GM19328 (cell line): ENCODE results near the gene CYP27B1.
A peak's percentile ranks its signal among the peaks of the same experiment; 100 is the strongest.

Experiments used
- ATAC-seq: cut with Tn5 transposase; IDR thresholded peaks from one replicate; pipeline ENCODE4 v1.9.1; 2021; ENCODE audit warnings: mild to moderate bottlenecking, moderate library complexity; ENCODE audit not compliant: unreplicated experiment

The CYP27B1 gene

DNA sequence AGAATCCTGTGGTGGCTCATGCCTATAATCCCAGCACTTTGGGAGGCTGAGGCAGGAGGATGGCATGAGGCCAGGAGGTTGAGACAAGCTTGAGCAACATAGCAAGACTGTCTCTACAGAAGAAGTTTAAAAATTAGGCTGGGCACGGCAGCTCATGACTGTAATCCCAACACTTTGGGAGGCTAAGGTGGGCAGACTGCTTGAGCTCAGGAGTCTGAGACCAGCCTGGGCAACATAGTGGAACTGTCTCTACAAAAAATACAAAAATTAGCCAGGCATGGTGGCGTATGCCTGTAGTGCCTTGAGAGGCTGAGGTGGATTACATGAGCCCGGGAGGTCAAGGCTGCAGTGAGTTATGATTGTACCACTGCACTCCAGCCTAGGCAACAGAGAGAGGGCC, 998 bp upstream of the CYP27B1 start:
- no peak for ATAC-seq

DNA sequence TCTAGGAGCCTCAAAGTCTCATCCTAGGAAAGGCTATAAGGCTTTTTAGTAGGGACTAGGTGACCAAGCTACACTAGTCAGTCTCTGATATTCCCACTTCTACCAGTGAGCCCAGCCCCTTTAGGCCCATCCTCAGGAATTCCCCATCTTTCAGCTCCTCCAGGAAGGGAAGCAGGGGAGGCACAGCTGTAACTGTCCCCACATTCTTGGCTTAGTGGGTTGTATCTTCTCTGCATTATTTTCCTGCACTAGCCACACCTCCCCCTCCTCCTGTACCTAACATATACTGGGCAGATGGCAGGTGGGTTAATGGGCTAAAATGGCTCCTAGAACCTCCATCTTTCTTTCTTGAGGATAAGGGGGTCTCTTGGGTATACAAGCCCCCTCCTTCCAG, 424 bp upstream of the CYP27B1 start:
- no peak for ATAC-seq

GRCh38 chr12:57765698-57766463, 997 bp downstream of the CYP27B1 start:
- ATAC-seq, result no peak

DNA sequence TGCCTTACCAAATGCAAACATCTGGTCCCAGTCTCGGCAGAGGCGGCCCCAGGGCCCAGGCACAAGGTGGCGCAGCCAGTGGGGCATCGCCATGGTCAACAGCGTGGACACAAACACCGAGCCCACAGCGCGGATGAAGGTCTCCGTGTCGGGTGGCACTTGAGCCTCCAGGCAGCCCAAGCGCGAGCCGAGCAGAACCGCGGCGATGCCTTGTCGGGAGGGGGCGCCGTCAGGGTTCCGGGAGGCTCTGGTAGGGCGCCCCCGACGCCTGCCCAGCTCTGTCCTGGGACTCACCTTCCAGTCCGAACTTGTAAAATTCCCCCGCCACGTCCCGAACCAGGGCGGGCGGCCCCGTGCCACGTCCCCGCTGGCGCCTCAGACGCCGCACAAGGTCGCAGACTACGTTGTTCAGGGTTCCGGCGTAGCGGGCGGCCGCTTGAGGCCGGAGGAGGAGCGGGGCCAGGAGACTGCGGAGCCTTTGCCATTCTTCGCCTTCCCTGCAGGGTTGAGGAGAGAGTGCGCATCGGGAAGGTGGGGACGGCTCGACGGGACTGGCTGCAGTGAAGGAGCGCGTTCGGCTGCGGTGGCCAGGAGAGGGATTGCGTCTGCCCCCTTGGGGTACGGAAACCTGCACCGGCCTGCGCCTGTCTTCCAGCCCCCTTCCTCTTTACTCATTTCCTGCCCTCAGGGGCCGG, 1.7 kb downstream of the CYP27B1 start:
- peak; percentile 45 for ATAC-seq

- peak; percentile 5 for ATAC-seq
These were observed 2.2 kb downstream of the CYP27B1 start for GRCh38 chr12:57764662-57765002.

DNA sequence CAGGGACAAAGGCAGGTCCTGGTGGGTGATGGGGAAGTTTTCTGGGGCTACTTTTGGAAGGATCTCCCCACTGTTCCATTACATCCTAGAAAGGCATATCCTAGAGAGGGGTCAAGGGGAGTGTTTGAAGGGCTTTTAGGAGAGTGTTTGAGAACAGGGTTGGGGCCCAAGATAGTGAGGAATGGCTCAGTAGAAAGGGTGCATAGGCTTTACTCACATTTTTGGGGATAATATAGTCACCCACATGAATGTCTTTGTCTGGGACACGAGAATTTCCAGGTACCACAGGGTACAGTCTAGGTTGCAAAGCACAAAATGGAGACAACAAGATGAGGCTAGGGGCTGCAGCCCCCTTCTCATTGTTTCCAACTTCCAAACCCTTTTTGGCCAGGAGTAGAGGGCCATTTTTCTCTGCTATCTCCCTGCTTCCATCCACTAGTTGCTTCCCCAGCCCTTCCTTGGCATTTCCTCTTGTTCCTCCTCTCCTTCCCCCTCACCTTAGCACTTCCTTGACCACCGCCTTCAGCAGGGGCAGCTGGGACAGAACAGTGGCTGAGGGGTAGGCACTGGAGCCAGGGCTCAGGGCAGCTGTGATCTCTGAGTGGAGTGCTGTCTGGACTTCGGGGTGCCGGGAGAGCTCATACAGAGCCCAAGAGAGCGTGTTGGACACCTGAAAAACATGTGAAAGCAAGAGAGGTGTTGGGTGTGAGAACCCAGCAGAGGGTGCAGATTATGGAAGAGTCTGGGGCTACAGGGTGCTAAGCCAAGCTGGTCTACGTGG, 2.8 kb downstream of the CYP27B1 start:
- no peak for ATAC-seq

- ATAC-seq, result no peak
These were observed 4.4 kb downstream of the CYP27B1 start for GRCh38 chr12:57762463-57762862.

DNA sequence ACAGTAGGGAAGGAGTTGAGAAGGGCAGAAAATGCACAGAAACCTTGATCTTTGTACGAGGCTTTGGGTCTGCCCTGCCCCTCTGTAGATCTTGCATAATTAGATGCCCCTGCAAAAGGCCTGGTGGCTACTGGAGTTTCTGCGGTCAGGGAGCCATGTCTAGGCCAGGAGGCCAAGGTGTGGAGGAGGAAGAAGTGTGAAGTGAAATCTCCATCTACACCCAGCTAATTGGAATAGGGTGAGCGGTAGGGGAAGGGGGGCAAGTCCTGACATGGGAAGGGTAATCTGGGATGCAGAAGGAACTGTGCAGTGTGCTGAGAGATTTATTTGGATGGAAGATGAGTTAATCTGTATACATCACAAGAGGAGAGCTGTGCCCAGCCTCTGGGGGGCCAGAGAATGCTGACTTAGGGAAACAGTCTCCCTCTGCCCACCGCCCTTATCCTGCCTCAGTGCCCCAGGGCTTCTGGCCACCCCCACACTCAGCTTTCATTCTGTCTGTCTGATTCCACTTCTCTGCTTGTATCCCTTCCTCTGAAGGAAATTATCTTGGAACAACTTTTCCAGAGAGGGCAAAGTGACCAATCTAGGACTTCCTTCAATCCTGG, 5.4 kb downstream of the CYP27B1 start:
- ATAC-seq, result no peak

GRCh38 chr12:57760347-57760982, 6.4 kb downstream of the CYP27B1 start:
- no peak for ATAC-seq

DNA sequence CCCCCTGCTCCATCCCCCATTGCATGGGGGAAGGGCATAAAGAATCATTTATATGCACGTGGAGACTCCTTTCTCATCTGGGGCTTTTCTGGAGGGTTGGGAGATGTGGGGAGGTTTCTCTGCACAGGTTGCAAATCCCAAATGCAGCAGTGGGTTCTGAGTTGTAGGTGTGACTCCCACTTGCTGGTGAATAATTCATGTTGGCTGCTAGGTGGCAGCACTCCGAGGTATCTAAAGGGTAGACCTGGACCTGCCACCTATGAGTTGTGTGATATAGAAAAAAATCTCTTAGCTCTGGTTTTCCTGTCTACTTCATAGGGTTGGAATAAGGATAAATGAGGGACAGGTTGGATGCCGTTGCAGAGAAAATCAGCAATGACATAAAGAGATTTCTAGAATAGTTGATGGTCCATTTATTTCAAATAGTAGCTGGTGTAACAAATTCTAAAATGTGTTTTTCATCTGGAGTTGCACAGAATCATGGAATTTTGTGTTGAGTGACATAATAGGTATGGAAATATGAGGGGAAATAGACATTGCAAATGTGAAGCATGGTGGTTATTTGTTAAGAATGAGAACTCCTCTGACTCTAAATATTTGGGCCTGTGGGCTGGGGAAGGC, 7.4 kb downstream of the CYP27B1 start:
- ATAC-seq, result no peak

DNA sequence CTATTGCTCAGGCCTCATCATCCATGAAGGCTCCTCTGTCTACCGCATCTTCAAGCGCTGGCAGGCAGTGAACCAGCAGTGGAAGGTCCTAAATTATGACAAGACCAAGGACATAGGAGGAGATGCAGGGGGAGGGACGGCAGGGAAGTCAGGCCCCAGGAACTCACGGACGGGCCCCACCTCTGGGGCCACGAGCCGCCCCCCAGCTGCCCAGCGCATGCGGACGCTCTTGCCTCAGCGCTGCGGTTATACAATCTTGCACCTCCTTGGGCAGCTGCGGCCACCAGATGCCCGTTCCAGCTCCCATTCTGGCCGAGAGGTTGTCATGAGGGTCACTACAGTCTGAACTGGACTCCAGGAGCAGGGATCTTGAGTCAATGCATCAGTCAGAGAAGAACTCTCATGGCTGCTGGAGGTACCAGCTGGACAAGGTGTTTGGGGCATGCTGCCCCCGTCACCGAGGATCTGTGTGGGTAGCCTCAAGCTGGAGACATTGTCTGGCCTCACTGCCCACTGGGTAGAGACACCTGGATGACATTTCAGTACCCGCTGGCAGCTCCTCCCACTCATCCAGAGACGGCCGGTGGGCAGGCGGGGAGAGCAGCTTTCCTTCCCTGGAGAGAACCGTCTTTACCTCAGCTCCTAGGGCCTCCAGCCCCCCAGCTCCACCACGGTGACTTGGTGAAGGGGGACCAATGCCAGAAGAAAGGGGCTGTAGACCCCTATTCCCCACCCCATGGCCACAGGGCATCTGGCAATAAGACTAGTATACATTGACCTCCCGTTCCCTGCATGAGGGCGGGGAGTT, 8.1 kb downstream of the CYP27B1 start:
- ATAC-seq, result no peak

DNA sequence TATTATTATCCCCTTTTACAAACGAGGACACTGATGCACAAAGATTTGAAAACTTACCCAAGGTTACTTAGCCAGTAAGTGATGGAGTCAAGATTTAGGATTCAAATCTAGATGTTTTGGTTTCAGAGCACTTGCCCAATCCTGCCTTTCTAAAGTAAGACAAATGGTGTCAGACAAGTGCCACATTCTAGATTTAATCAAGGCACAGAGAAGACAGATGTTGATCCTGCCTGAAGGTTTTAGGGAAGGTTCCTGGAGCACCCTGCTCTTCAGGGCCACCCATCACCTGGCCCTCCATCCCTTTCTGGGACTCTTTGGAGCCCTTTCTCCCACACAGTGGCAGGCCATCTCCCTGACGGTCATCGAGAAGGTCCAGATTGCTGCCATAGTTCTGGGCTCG, 9.1 kb downstream of the CYP27B1 start:
- no peak for ATAC-seq

GRCh38 chr12:57756406-57757341, 10.2 kb downstream of the CYP27B1 start:
- ATAC-seq, result no peak

GRCh38 chr12:57755454-57756372, 11.2 kb downstream of the CYP27B1 start:
- ATAC-seq, result no peak

GRCh38 chr12:57755194-57755453, 11.8 kb downstream of the CYP27B1 start:
- ATAC-seq, result no peak

DNA sequence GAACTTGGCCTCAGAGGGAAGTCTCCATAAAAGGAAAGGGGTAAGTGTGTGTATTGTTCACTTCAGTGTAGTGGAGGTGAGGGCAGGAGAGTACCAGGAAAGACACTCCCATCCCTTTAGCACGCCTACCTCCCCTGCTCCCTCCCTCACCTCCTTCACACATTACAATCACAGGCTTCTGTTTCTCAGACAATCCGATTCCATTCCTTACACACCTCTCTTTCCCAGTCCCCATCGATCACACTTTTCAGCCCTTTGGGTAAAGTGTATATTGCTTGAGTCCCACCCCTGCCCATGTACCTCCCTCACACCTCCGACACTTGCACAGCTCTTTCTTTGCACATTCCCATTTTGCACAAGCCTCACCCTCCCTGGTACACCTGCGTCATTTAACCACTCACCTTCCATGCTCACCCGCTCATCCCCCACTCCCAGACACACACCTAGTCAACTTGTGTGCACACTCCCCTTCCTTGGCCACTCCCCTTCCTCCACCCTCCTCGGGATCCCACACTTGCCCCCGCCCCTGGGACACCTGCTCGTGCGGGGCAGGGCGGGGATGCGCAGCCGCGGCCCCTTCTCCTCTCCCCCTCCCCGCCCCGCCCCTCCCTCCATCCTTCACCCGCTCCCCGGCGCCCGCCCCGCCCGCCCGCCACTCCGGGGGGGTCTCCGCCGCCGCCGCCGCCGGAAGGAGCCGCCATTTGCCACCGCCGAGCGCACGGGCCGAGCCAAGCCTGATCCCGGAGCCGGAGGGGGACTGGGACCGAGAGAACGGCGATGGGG, 12.3 kb downstream of the CYP27B1 start, which contains the start of gene MARCHF9:
TSS of gene MARCHF9 (plus strand) at position 693 of the 783 bp plus-strand sequence. CDS start 426 bp downstream, outside the sequence.
- ATAC-seq, result peak; percentile 35
